B cell (primary cell): ENCODE results near the gene GPR52. TPM values are rescaled to one million over a fixed set of nuclear protein-coding genes. Genes with fewer than 3 reads are reported as not detected.

ENCODE experiments used
- ATAC-seq: fragments of 200-7000 bp; cut with Tn5 transposase; one replicate; pipeline ENCODE4 v1.10.0; 2021; ENCODE audit warnings: low read depth, mild to moderate bottlenecking, moderate number of reproducible peaks, moderate library complexity
- CTCF ChIA-PET: fragments of 350-600 bp; sonication (Branson Sonifier 250); formaldehyde crosslinking; loops from one replicate; lab custom pipeline; 2021; ENCODE audit warnings: antibody characterized with exemption, inconsistent platforms; lab: Charles Lee
- POLR2A ChIA-PET: fragments of 350-600 bp; sonication (Branson Sonifier 250); formaldehyde crosslinking; loops from one replicate; lab custom pipeline; 2021; ENCODE audit warnings: antibody characterized with exemption; lab: Charles Lee
- DNase-seq: peaks from one replicate; pipeline ENCODE4 v3.0.0; 2013
- H2AFZ ChIP-seq: 2 replicates; pipeline ENCODE4 v1.6.1; 2012; ENCODE audit warnings: mild to moderate bottlenecking, low read depth, low read length; ENCODE audit not compliant: insufficient read depth, poor library complexity, severe bottlenecking
- H3K27ac ChIP-seq, 2 donors: 1 replicate in 1 of 2; 2 replicates in 1 of 2; pipeline ENCODE4 v1.5.1; 2012 to 2013; ENCODE audit warnings: low read length in 2 of 2, mild to moderate bottlenecking in 2 of 2, moderate library complexity in 1 of 2
- H3K27me3 ChIP-seq, 4 experiments: fragments of 200-600 bp in 1 of 4; sonication (generic) in 1 of 4; replicated peaks in 1 of 4; 1 replicate in 2 of 4; 2 replicates in 2 of 4; pipeline versions ENCODE4 v1.6.1 to v1.7.0; 2013 to 2016; ENCODE audit warnings: low read length in 3 of 4, mild to moderate bottlenecking in 2 of 4, mixed read lengths in 1 of 4, moderate library complexity in 1 of 4; ENCODE audit not compliant: insufficient read depth in 4 of 4, control insufficient read depth in 3 of 4; ENCODE audit errors: control extremely low read depth in 1 of 4
- H3K36me3 ChIP-seq, 2 experiments: replicated peaks in 1 of 2; 1 replicate in 1 of 2; 2 replicates in 1 of 2; pipeline versions ENCODE4 v1.6.1 to v1.7.1; 2013; ENCODE audit warnings: low read length in 1 of 2; ENCODE audit not compliant: insufficient read depth in 2 of 2, control insufficient read depth in 1 of 2; ENCODE audit errors: control extremely low read depth in 1 of 2, extremely low read depth in 1 of 2
- H3K4me1 ChIP-seq, 2 donors: fragments of 200-600 bp in 1 of 2; sonication (generic) in 1 of 2; 1 replicate in 1 of 2; 2 replicates in 1 of 2; pipeline versions ENCODE4 v1.5.1 to v1.6.1; 2013 to 2017; ENCODE audit warnings: low read length in 2 of 2; ENCODE audit not compliant: control insufficient read depth in 2 of 2, insufficient read depth in 2 of 2
- H3K4me2 ChIP-seq: replicated peaks from 2 replicates; pipeline ENCODE3; 2012; ENCODE audit warnings: mild to moderate bottlenecking, low read depth, low read length; ENCODE audit not compliant: poor library complexity, severe bottlenecking
- H3K4me3 ChIP-seq, 5 experiments: fragments of 200-600 bp in 1 of 5; sonication (generic) in 1 of 5; 1 replicate in 3 of 5; 2 replicates in 2 of 5; pipeline versions ENCODE4 v1.5.1 to v1.7.0; 2011 to 2016; ENCODE audit warnings: low read length in 4 of 5, mild to moderate bottlenecking in 4 of 5, low read depth in 2 of 5, control low read depth in 1 of 5, moderate library complexity in 1 of 5; ENCODE audit not compliant: insufficient read depth in 1 of 5; ENCODE audit errors: control extremely low read depth in 1 of 5, extremely low read depth in 1 of 5
- H3K79me2 ChIP-seq: fragments of 200-600 bp; sonication (generic); one replicate; pipeline ENCODE4 v1.6.0; 2016; ENCODE audit warnings: low read length; ENCODE audit not compliant: control insufficient read depth, insufficient read depth
- H3K9ac ChIP-seq: fragments of 200-600 bp; sonication (generic); 2 replicates; pipeline ENCODE4 v1.6.1; 2017; ENCODE audit warnings: mild to moderate bottlenecking, low read length, moderate library complexity
- H3K9me3 ChIP-seq, 3 donors: one replicate each; pipeline versions ENCODE4 v1.6.1 to v1.7.1; 2013; ENCODE audit warnings: low read length in 2 of 3; ENCODE audit not compliant: control insufficient read depth in 2 of 3, insufficient read depth in 1 of 3; ENCODE audit errors: control extremely low read depth in 1 of 3
- H4K20me1 ChIP-seq: 2 replicates; pipeline ENCODE4 v1.6.0; 2012; ENCODE audit warnings: mild to moderate bottlenecking, low read length; ENCODE audit not compliant: insufficient read depth, control insufficient read depth, poor library complexity, severe bottlenecking
- H3K27ac Mint-ChIP-seq: one replicate; pipeline ENCODE4 v1.8.0; 2021; ENCODE audit warnings: mixed read lengths
- H3K27me3 Mint-ChIP-seq: one replicate; pipeline ENCODE4 v1.8.0; 2021; ENCODE audit warnings: mixed read lengths
- H3K4me1 Mint-ChIP-seq: one replicate; pipeline ENCODE4 v1.8.0; 2021; ENCODE audit warnings: mixed read lengths
- H3K4me3 Mint-ChIP-seq: one replicate; pipeline ENCODE4 v1.8.0; 2021; ENCODE audit warnings: mixed read lengths
- H3K9me3 Mint-ChIP-seq: one replicate; pipeline ENCODE4 v1.8.0; 2022; ENCODE audit warnings: mixed read lengths; ENCODE audit not compliant: insufficient read depth
- EZH2 ChIP-seq: IDR thresholded peaks from 2 replicates; pipeline ENCODE4 v1.6.1; 2012; ENCODE audit warnings: borderline replicate concordance, low read depth, mild to moderate bottlenecking, moderate library complexity, low read length; ENCODE audit not compliant: insufficient read depth, poor library complexity, severe bottlenecking
- WGBS: methylation state at CpG from one replicate; pipeline ENCODE4 v1.1.5; 2013; ENCODE audit warnings: missing lambda C conversion rate; ENCODE audit not compliant: insufficient coverage; 5-methylcytosine and 5-hydroxymethylcytosine counted together
- intact Hi-C: fragments of 100-400 bp; cut with micrococcal nuclease; formaldehyde crosslinking; loops from one replicate; pipeline ENCODE4 v1.10.0; 2022
- polyA plus RNA-seq: library from polyadenylated mRNA; depleted of rRNA; stranded (reverse); fragments of >200 nt; gene quantifications from 2 replicates; pipeline ENCODE4 v1.2.3, GENCODE V29; 2012
- total RNA-seq, 2 donors: library from RNA; stranded (reverse); fragments of 120-200 nt in 1 of 2; gene quantifications; 1 replicate in 1 of 2; 2 replicates in 1 of 2; pipeline versions ENCODE4 v1.2.3 to v1.2.4, GENCODE V29; 2013 to 2022
- TF ChIP-seq, protein P1 (sequence below): fragments of 200-600 bp; IDR thresholded peaks from one replicate; pipeline ENCODE4 v1.8.0; 2022; ENCODE audit warnings: antibody characterized with exemption, mild to moderate bottlenecking

GPR52 gene
- total and polyA plus RNA-seq, 2 donors (not counting 1 experiment from before 2014, with no cell fraction given) = 0.57 to 12.1 TPM

DNA sequence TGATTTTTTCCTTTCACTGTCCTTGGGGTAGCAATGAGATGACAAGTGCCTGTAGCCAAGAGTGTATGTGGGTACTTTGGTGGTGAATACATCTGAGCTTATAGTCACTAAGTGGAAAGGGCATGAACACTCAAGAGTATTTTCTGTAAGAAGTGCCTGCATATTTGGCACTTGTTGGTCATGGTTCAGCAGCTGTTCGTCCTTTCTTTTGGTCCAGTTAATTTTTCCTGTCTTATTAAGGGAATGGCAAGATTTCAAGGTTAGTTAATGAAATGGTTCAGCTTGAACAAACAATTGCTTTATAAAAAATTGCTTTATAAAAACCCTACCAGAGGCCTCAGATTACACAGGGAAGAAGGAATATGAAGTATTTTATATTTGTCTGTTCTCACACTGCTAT, 48.6 kb upstream of the GPR52 start:
- WGBS = no CpG with 5 or more reads among the region's 1 CpG
- TF ChIP-seq EZH2 = no peak
- TF ChIP-seq, protein P1, sequence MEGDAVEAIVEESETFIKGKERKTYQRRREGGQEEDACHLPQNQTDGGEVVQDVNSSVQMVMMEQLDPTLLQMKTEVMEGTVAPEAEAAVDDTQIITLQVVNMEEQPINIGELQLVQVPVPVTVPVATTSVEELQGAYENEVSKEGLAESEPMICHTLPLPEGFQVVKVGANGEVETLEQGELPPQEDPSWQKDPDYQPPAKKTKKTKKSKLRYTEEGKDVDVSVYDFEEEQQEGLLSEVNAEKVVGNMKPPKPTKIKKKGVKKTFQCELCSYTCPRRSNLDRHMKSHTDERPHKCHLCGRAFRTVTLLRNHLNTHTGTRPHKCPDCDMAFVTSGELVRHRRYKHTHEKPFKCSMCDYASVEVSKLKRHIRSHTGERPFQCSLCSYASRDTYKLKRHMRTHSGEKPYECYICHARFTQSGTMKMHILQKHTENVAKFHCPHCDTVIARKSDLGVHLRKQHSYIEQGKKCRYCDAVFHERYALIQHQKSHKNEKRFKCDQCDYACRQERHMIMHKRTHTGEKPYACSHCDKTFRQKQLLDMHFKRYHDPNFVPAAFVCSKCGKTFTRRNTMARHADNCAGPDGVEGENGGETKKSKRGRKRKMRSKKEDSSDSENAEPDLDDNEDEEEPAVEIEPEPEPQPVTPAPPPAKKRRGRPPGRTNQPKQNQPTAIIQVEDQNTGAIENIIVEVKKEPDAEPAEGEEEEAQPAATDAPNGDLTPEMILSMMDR = no peak
- intact Hi-C loops = no loop called here

DNA sequence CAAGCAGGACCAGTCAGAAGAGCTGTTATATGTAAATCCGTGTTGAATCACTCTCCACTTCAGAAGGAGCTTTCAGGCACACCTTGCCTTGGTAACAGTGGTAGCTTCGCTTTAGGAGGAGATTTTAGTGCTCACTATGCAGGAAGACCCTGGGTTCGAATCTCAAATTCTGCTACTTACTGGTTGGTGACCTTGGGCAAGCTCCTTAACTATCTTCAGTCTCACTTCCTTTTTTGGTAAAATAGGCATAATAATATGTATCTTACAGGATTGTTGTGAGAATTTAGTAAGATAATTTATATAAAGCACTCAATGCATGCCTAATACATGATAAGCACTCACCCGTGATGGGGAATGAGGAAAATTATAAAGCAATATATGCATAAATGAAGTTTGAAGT, 46.7 kb upstream of the GPR52 start:
- H3K4me2 ChIP-seq = no peak overlapping the region
- Mint-ChIP-seq H3K4me1 (peaks cover 3% of the 10 kb centered on the region), H3K9me3 (no peaks in the 10 kb centered on the region), H3K4me3 (no peak overlapping the region), H3K27ac (no peak overlapping the region), H3K27me3 (no peaks in the 10 kb centered on the region)
- no peak overlapping the region for H3K4me3 ChIP-seq
- ChIA-PET POLR2A (no interaction called here), CTCF (interaction anchor here (1.1 kb wide), 1 partner anchor 981 kb away, joined by 3 read pairs; no protein-coding TSS in a partner anchor)
- H3K9me3 ChIP-seq = no peaks in the 10 kb centered on the region
- TF ChIP-seq EZH2 = no peak
- TF ChIP-seq, protein P1 = no peak
- no peak overlapping the region for H3K27ac ChIP-seq
- H3K4me1 ChIP-seq = no peaks in the 10 kb centered on the region
- WGBS = 90% methylated on average over 2 of the region's 4 CpGs
- H3K9ac ChIP-seq = no peak overlapping the region
- DNase-seq (no peak), ATAC-seq (no peak)
- intact Hi-C loops = no loop called here
- H4K20me1 ChIP-seq = no peaks in the 10 kb centered on the region
- H2AFZ ChIP-seq = no peak overlapping the region
- H3K79me2 ChIP-seq = no peaks in the 10 kb centered on the region
- no peaks in the 10 kb centered on the region for H3K27me3 ChIP-seq
- H3K36me3 ChIP-seq = peaks cover 6 to 21% of the 10 kb centered on the region in 2 experiments

More for the DNA sequence above, 48.6 kb upstream of the GPR52 start:
- no peaks in the 10 kb centered on the region for H4K20me1 ChIP-seq
- Mint-ChIP-seq H3K9me3 (no peaks in the 10 kb centered on the region), H3K27ac (no peak overlapping the region), H3K27me3 (no peaks in the 10 kb centered on the region), H3K4me3 (no peak overlapping the region), H3K4me1 (peaks cover 3% of the 10 kb centered on the region)
- ChIA-PET POLR2A (no interaction called here), CTCF (interaction anchor here (1.7 kb wide), 1 partner anchor 137 kb away, joined by 5 read pairs; no protein-coding TSS in a partner anchor)
- no peak overlapping the region for H3K27ac ChIP-seq
- no peaks in the 10 kb centered on the region for H3K9me3 ChIP-seq
- H3K36me3 ChIP-seq = peaks cover 9 to 21% of the 10 kb centered on the region in 2 experiments
- H3K4me2 ChIP-seq = no peak overlapping the region
- H3K27me3 ChIP-seq = no peaks in the 10 kb centered on the region
- ATAC-seq (no peak), DNase-seq (no peak)
- no peaks in the 10 kb centered on the region for H3K79me2 ChIP-seq
- no peaks in the 10 kb centered on the region for H3K4me1 ChIP-seq
- no peak overlapping the region for H3K4me3 ChIP-seq
- no peak overlapping the region for H3K9ac ChIP-seq
- no peak overlapping the region for H2AFZ ChIP-seq
